GM20431 (cell line): ENCODE data around the gene BCL2.

Experiments
- in situ Hi-C: fragments of 300-500 bp; cut with MseI, MboI; formaldehyde crosslinking; loops from one replicate; pipeline ENCODE4 v1.15.0; 2020; ENCODE audit warnings: low sequenced_read_pairs; ENCODE audit not compliant: unreplicated experiment

BCL2 gene

GRCh38 chr18:63189817-63190216, 129.8 kb downstream of the BCL2 start:
- in situ Hi-C loops: no loop called here

- in situ Hi-C loops: no loop called here
These were observed 130.5 kb downstream of the BCL2 start for GRCh38 chr18:63189041-63189440.

GRCh38 chr18:63187791-63188460, 131.6 kb downstream of the BCL2 start:
- in situ Hi-C loops: no loop called here

DNA sequence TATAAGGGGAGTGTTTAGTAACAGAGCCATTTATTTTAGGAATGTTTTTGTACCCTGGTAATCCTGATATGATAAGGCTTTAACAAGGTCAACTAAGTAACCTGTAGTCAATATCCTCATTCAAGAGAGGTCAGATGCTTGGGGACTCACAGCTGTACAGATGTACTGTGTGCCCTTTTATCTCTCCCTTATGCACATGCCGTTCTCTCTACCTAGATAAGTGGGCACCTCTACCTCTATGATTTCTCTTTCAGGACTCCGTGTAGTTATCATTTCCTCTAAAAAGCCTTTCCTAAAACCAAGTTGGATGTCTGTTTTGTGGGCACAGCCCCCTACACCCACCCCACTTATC, 132.4 kb downstream of the BCL2 start:
- in situ Hi-C loops: no loop called here

GRCh38 chr18:63186520-63187222, 132.9 kb downstream of the BCL2 start:
- in situ Hi-C loops: no loop called here

DNA sequence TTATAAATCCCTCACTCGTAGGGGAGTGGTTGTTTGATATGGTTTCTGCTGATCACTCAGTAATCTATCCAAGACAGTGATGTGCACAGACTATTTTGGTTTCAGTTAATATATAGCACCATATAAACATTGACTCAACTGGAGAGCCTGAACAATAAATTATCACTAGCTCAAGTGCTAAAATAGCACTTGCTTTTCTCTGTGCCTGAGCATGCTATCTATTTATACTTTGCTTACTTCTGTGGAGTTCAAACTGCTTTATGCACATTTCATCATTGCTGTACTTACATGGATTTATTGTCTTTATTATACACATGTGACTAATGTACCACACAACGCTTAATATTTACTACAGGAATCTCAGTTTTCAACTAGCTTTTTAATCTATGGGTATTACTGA, 133.6 kb downstream of the BCL2 start:
- in situ Hi-C loops: no loop called here

DNA sequence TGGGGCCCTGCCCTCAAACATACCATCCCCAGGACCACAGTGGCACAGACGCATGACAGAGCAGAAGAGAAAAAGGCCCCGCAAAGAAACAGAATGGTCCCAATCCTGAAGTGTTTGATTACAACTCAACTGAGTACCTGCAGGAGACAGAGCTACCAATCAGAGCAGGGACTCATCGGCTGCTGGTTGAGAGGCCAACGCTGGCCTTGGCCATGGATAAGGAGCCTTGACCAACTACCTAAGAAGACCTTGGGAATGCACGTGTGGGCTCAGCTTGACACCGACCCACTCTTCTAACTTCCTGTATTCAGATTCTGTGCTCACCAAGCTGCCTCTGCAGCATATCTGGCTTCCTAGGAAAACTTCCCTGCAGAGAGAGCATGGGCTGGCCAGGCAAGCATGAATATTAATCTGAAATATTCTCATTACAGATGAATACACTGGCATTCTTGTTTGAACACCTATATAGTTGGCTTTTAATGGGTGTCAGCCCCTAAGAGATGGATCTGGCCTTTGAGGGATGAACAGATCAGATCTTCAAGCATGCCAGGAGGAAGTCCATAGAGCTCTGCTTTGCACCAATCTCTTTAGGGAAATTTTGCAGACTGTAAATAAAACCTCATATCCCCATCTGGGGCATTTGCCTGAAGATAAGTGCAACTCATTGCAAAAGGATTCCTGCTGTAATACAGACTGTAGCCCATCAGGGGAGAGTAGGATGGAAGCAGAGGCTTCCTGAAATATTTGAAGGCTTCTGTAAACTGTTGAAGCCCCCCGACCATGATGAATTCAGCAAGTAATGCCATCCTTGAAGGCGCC, 135.4 kb downstream of the BCL2 start:
- in situ Hi-C loops: no loop called here

- in situ Hi-C loops: no loop called here
These were observed 136.2 kb downstream of the BCL2 start for GRCh38 chr18:63183378-63183777.

- in situ Hi-C loops: no loop called here
These were observed 136.7 kb downstream of the BCL2 start for GRCh38 chr18:63182861-63183260.

DNA sequence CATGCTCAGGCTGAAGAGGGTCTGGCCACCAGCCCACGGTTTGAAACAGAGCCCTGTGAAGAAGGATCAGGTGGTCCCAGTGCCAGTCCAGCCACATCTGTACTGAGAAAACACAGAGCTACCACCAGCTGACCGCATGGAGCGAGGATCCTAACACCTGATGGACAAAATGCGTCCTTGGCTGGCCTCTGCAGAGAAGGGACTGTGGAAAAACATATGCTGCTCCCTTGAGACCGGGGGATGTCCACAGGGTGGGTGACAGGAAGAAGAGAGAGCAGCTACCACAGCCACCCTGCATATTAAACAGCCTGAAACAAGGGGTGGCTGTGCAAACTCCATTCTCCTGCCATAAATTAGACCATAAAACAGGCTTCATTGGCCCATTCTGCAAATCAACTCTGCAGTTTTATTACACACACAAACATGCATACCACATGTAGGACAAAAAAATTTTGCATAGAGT, 137.2 kb downstream of the BCL2 start:
- in situ Hi-C loops: no loop called here

DNA sequence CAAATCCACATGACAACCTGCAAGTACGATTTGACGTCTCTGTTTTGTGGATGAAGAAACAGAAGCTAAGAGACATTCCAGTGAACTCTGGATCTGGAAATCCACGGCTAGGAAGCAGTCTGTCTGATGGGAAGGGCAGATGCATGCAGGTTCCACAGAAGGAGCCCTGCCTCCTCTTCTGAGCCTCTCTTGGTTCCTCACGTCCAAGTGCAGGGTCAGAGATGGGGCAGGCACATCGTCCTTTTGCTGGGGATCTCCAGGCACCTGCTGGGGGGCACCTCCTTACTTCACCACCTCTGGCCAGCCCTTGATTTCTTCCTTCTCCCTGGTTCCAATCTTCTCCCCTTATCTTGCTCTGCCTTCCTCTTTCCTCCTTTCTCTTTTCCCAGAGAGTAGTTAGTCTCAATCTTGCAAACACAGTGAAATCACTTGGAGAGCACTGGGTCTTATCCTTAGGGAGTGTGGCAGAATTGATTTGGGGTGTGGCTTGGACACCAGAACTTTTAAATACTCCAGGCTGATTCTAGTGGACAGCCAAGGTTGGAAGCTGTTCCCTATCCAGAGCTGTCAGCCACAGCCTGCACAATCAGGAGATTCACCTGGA, 137.8 kb downstream of the BCL2 start:
- in situ Hi-C loops: no loop called here

DNA sequence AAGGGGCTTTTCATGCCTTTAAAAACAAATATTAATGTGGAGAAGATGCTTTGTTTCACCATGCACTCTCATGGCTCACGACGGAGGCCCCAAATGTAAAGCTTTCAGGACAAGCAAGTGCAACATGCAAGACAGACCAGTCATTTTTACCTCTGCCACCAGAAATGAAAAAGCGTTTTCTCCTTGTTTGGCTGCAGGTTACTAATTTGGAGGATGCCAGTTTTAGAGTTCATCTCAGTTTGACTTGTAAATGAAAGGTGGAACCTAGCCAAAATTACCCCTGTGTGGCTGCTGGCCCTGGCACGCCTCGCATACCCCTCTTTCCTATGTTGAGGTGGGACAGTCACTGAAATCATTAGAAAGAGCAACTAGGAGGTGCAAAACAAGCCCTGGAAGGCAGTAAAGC, 138.6 kb downstream of the BCL2 start:
- in situ Hi-C loops: no loop called here

DNA sequence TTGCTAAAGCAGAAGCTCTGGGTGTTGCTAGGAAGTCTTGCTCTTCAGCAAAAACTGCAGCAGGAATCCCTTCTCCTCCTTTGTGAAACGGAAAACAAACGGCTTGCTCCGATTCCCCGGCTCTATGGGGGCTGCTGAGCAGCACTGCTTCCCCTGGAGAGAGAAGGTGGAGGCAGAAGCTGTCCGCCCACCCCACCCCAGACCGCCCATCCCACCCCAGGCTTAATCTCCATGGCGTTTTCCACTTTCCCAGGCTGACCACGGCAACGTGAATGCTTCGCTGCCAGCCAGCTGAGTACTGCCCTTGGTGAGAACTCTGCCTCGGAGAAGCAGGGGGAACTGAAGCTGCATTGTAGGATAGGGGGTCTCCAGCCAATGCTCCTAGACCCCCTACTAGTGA, 139.2 kb downstream of the BCL2 start:
- in situ Hi-C loops: no loop called here

GRCh38 chr18:63179422-63179821, 140.1 kb downstream of the BCL2 start:
- in situ Hi-C loops: no loop called here

DNA sequence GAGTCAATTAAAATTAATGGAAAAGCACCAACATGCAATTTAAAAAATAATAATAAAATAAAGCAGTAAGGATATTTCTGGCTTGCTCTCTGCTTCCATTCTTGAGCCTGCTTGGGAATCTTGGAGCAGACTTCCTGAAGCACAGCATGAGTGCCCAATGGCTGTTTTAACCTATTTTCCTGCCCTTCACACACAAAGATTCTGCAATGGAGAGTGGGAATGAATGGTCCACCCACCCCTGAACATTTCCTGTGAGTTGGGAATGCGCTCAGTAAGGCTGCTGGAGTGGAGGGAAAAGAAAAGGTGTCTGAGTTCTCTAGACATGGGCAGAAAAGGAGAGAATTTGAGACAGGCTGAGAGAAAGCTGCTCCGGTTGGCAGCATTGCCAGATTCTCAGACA, 140.6 kb downstream of the BCL2 start:
- in situ Hi-C loops: no loop called here

DNA sequence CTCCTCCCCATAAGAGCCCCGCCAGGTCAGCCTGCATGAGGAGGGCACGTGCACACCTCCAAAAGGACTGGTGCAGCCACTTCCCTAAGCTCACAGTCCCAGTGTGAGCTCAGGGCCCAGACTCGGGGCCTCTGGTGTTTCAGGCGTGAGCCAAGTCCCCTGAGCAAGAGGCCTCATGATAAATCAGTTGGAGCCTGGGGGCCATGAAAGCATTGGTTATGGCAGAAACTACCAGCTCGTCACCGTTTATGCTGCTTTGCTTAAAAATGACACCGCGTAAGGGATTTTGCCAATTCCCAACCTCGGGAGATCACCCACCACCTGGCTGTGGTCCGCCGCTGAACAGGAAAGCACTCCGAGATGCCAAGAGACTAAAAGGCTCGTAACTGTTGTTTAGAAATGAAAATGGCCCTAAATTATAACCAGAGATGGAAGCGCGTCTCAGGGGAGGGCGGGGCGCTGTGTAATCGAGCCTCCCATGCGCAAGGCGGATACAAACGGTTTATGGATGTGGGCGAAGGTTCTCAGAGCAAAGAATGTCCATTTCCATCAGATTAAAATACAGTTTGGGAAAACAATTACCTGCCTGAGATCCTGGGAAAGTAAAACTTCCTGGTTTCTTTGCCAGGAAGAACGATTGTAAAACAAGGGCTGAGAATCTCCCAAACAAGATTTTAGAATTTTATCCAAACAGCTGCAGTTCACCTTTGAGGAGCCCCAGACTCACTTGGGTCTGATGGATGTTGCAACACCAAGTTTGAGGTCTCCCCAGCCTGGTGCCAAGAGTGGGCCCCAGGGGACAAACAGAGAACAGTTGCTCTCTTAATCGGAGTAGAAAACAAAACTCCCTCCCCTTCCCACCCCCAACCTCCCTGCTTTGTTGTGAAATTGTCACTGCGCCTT, 141.4 kb downstream of the BCL2 start:
- in situ Hi-C loops: no loop called here

DNA sequence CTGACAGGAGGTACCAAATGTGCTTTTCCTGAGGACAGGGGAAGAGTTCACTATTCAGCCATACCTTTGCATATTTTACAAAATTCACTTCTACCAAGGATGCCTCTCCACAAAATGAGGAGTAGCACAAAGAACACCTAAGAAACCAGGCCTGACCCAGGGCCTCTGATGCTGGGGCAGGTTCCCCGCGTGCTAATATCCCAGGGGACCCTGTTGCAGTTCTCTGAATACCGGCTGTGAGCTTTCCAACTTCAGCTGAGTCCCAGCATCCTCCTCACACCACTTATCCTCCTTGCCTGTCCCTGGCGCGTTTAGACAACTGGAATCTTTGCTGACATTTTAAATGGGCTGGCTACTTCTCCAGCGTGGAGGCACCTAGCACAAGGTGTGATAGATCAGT, 142.3 kb downstream of the BCL2 start:
- in situ Hi-C loops: no loop called here

GRCh38 chr18:63175264-63175663, 144.3 kb downstream of the BCL2 start:
- in situ Hi-C loops: no loop called here

- in situ Hi-C loops: no loop called here
These were observed 145.6 kb downstream of the BCL2 start for GRCh38 chr18:63173983-63174382.

GRCh38 chr18:63169853-63170252, 149.7 kb downstream of the BCL2 start:
- in situ Hi-C loops: no loop called here
